ENCODE data around the gene FAM241B.

Gene FAM241B

GRCh38 chr10:69649786-69650550 is 19.9 kb downstream of the FAM241B start:
- no peak for DNase-seq

GRCh38 chr10:69650589-69651261 is 20.7 kb downstream of the FAM241B start:
- DNase-seq: peak; percentile 5

- DNase-seq: no peak
These were observed 21.3 kb downstream of the FAM241B start for GRCh38 chr10:69651362-69651761.

- no peak for DNase-seq
These were observed 22.2 kb downstream of the FAM241B start for GRCh38 chr10:69652111-69652856.

- DNase-seq: no peak
These were observed 22.8 kb downstream of the FAM241B start for GRCh38 chr10:69652857-69653199.

GRCh38 chr10:69653561-69653960 is 23.5 kb downstream of the FAM241B start:
- DNase-seq: no peak

GRCh38 chr10:69655124-69655867 is 25.2 kb downstream of the FAM241B start:
- no peak for DNase-seq

GRCh38 chr10:69655868-69656555 is 26.0 kb downstream of the FAM241B start:
- no peak for DNase-seq

- DNase-seq: no peak
These were observed 26.8 kb downstream of the FAM241B start for GRCh38 chr10:69656742-69657269.

GRCh38 chr10:69657430-69657829 is 27.4 kb downstream of the FAM241B start:
- no peak for DNase-seq

GRCh38 chr10:69657866-69658265 is 27.8 kb downstream of the FAM241B start:
- no peak for DNase-seq

GRCh38 chr10:69659241-69660038 is 29.4 kb downstream of the FAM241B start:
- DNase-seq: no peak

GRCh38 chr10:69660296-69660695 is 30.2 kb downstream of the FAM241B start:
- no peak for DNase-seq

- DNase-seq: no peak
These were observed 31.5 kb downstream of the FAM241B start for GRCh38 chr10:69661414-69662172.

- DNase-seq: no peak
These were observed 32.3 kb downstream of the FAM241B start for GRCh38 chr10:69662173-69662877.

GRCh38 chr10:69662901-69663300 is 32.9 kb downstream of the FAM241B start:
- no peak for DNase-seq

GRCh38 chr10:69663369-69663947 is 33.4 kb downstream of the FAM241B start:
- DNase-seq: no peak

GRCh38 chr10:69665474-69666320 is 35.6 kb downstream of the FAM241B start:
- DNase-seq: no peak

- no peak for DNase-seq
These were observed 36.7 kb downstream of the FAM241B start for GRCh38 chr10:69666756-69667155.
